ENCODE data around the gene RIN2. TPM values are rescaled to one million over a fixed set of nuclear protein-coding genes. Genes with fewer than 3 reads are reported as not detected.

RIN2 gene
- total RNA-seq, 1 experiment from 2014 or later, result 46.2 TPM

DNA sequence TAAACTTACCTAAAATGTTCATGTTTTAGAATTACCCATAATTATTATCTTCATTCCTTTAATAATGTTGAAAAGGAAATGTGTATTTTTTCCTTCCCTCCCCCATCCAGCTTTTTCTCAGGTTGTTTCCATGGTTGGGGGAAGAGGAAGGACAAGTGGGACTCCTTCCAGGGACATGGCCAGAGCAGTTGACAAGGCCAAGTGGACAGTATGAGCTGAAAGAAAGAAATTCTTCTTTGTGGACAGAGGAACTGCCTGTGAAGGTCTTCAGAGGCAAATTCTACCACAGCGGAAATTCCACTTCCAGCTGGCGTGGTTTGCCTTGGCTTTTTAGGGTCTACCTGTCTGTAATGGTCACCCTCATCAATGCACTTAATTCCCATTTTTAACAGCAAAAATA, 33.8 kb downstream of the RIN2 start:
- Histone ChIP-seq H3K27ac (no peak overlapping the region), H3K36me3 (ENCODE audit: low read depth) (peaks cover 4% of the 10 kb centered on the region; the same call in 1 of the 2 replicates), H2AFZ (no peak overlapping the region), H4K20me1 (ENCODE audit: insufficient read depth) (no peaks in the 10 kb centered on the region), H3K4me2 (no peak overlapping the region), H3K27me3 (ENCODE audit: insufficient read depth, low read depth) (no peaks in the 10 kb centered on the region), H3K4me1 (replicated peaks; ENCODE audit: insufficient read depth) (no peaks in the 10 kb centered on the region; the same call in 1 of the 2 replicates), H3K9me2 (ENCODE audit: insufficient read depth) (0 out of 2 replicates have a peak, but pooled peaks cover 4% of the 10 kb centered on the region), H3K9me3 (ENCODE audit: insufficient read depth, low read depth) (peaks cover 7% of the 10 kb centered on the region; the same call in 1 of the 2 replicates), H3F3A (ENCODE audit: insufficient read depth, low read depth) (no peaks in the 10 kb centered on the region), H3K79me2 (ENCODE audit: low read depth) (no peaks in the 10 kb centered on the region), H3K4me3 (no peak overlapping the region)
- intact Hi-C loops (cut with micrococcal nuclease; ENCODE audit: unreplicated experiment), result no loop called here
- ChIA-PET POLR2A (ENCODE audit: unreplicated experiment) (no interaction called here), CTCF (interaction anchor here (0.6 kb wide), 1 partner anchor 39 kb away, joined by 3 read pairs; no protein-coding TSS in a partner anchor)
- no peak for DNase-seq
- BruUV-seq (replicated peaks), result no TSS peak
- no peak for TF ChIP-seq EZH2 (IDR thresholded peaks at IDR 0.05; ENCODE audit: low read depth)
- TF ChIP-seq, protein P1, sequence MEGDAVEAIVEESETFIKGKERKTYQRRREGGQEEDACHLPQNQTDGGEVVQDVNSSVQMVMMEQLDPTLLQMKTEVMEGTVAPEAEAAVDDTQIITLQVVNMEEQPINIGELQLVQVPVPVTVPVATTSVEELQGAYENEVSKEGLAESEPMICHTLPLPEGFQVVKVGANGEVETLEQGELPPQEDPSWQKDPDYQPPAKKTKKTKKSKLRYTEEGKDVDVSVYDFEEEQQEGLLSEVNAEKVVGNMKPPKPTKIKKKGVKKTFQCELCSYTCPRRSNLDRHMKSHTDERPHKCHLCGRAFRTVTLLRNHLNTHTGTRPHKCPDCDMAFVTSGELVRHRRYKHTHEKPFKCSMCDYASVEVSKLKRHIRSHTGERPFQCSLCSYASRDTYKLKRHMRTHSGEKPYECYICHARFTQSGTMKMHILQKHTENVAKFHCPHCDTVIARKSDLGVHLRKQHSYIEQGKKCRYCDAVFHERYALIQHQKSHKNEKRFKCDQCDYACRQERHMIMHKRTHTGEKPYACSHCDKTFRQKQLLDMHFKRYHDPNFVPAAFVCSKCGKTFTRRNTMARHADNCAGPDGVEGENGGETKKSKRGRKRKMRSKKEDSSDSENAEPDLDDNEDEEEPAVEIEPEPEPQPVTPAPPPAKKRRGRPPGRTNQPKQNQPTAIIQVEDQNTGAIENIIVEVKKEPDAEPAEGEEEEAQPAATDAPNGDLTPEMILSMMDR (conservative IDR thresholded peaks at IDR 0.05), result no peak

DNA sequence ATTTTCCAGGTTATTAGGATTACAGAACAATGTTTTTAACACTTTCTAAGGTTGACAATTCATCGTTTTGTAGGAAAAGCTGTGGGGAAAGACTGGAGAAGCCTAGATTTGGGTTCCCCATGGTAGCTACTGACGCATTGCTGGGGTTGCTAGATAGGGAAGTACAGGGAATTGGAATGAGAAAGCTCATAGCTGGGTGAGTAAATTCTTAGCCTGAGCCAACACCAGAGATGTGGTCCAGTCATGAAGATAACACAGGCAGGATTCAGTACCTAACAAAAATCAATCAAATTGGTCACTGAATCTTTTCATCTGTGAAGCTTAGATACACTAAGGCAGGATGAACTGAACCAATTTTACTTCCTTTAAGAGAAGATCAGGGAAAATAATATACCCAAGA, 35.7 kb downstream of the RIN2 start:
- H3K4me1 ChIP-seq (replicated peaks; ENCODE audit: insufficient read depth), result no peaks in the 10 kb centered on the region
- no peak overlapping the region for H3K4me3 ChIP-seq
- no peaks in the 10 kb centered on the region for H3K79me2 ChIP-seq (ENCODE audit: low read depth)
- no TSS peak for BruUV-seq (replicated peaks)
- ChIA-PET POLR2A (ENCODE audit: unreplicated experiment) (no interaction called here), CTCF (no interaction called here)
- no peak overlapping the region for H2AFZ ChIP-seq
- H3K9me2 ChIP-seq (ENCODE audit: insufficient read depth), result 0 out of 2 replicates have a peak, but pooled peaks cover 4% of the 10 kb centered on the region
- H3K4me2 ChIP-seq, result no peak overlapping the region
- no peak overlapping the region for H3K27ac ChIP-seq
- DNase-seq, result no peak
- no peaks in the 10 kb centered on the region for H3K27me3 ChIP-seq (ENCODE audit: insufficient read depth, low read depth)
- no peaks in the 10 kb centered on the region for H3K9me3 ChIP-seq (ENCODE audit: insufficient read depth, low read depth)
- H4K20me1 ChIP-seq (ENCODE audit: insufficient read depth), result no peaks in the 10 kb centered on the region
- intact Hi-C loops (cut with micrococcal nuclease; ENCODE audit: unreplicated experiment), result no loop called here
- TF ChIP-seq EZH2 (IDR thresholded peaks at IDR 0.05; ENCODE audit: low read depth), result no peak
- TF ChIP-seq, protein P1 (conservative IDR thresholded peaks at IDR 0.05), result no peak
- H3F3A ChIP-seq (ENCODE audit: insufficient read depth, low read depth), result no peaks in the 10 kb centered on the region
- peaks cover 3% of the 10 kb centered on the region; the same call in 1 of the 2 replicates for H3K36me3 ChIP-seq (ENCODE audit: low read depth)

DNA sequence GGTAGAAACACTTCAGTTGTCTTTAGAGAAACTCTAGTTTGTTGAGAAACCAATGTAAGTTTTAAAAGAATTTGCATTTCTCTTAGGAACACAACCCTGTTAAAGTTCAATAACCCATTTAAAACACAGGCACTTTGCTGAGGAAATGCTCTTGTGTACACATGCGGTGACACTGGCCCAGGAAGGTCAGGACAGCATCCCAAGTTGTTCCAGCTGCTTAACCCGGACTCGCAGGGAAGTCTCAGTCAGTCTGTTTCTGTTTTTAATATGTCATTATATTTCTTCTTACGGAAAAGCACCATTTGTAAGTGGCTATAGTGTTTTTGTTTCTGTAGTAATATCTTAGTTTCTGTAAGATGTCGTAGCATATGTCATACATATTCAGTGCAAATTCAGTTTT, 36.9 kb downstream of the RIN2 start:
- no peaks in the 10 kb centered on the region for H3K4me1 ChIP-seq (replicated peaks; ENCODE audit: insufficient read depth)
- no peak for TF ChIP-seq EZH2 (IDR thresholded peaks at IDR 0.05; ENCODE audit: low read depth)
- TF ChIP-seq, protein P1 (conservative IDR thresholded peaks at IDR 0.05), result no peak
- no peak overlapping the region for H2AFZ ChIP-seq
- no peaks in the 10 kb centered on the region for H3K9me3 ChIP-seq (ENCODE audit: insufficient read depth, low read depth)
- DNase-seq, result no peak
- H3K4me2 ChIP-seq, result no peak overlapping the region
- H3K27ac ChIP-seq, result no peak overlapping the region
- no peaks in the 10 kb centered on the region for H3K27me3 ChIP-seq (ENCODE audit: insufficient read depth, low read depth)
- no peaks in the 10 kb centered on the region for H3K36me3 ChIP-seq (ENCODE audit: low read depth)
- CTCF ChIA-PET, result no interaction called here
- H3K79me2 ChIP-seq (ENCODE audit: low read depth), result no peaks in the 10 kb centered on the region
- intact Hi-C loops (cut with micrococcal nuclease; ENCODE audit: unreplicated experiment), result no loop called here
- 0 out of 2 replicates have a peak, but pooled peaks cover 4% of the 10 kb centered on the region for H3K9me2 ChIP-seq (ENCODE audit: insufficient read depth)
- no peaks in the 10 kb centered on the region for H3F3A ChIP-seq (ENCODE audit: insufficient read depth, low read depth)
- H3K4me3 ChIP-seq, result no peak overlapping the region
- POLR2A ChIA-PET (ENCODE audit: unreplicated experiment), result no interaction called here
- H4K20me1 ChIP-seq (ENCODE audit: insufficient read depth), result no peaks in the 10 kb centered on the region
- no TSS peak for BruUV-seq (replicated peaks)
